DOHH2 (cell line): Measurements from ENCODE around the gene KCNMA1.
"Not testable (repeated sequence)": the region's sequence is repeated elsewhere in the genome, so short reads cannot be mapped to it uniquely, and the experiment has no call there.

ENCODE experiments used
- H3F3A ChIP-seq: fragments of 200-600 bp; sonication (generic), shearing (Covaris generic); 2 replicates; pipeline ENCODE4 v1.6.0; 2016; ENCODE audit warnings: antibody characterized with exemption, mild to moderate bottlenecking; ENCODE audit not compliant: control insufficient read depth, insufficient read depth
- H3K27ac ChIP-seq: fragments of 200-600 bp; sonication (generic); 2 replicates; pipeline ENCODE4 v1.5.1; 2014; ENCODE audit warnings: low read depth, mild to moderate bottlenecking, low read length, moderate library complexity
- H3K27me3 ChIP-seq: fragments of 200-600 bp; sonication (generic); 2 replicates; pipeline ENCODE4 v1.6.1; 2014; ENCODE audit warnings: mild to moderate bottlenecking, low read length, mixed read lengths; ENCODE audit not compliant: control insufficient read depth
- H3K36me3 ChIP-seq: fragments of 200-600 bp; sonication (generic); 2 replicates; pipeline ENCODE4 v1.6.1; 2014; ENCODE audit warnings: mild to moderate bottlenecking, low read length, moderate library complexity, mixed read lengths; ENCODE audit not compliant: control insufficient read depth
- H3K4me1 ChIP-seq: fragments of 200-600 bp; sonication (generic); 2 replicates; pipeline ENCODE4 v1.6.1; 2014; ENCODE audit warnings: mild to moderate bottlenecking, low read length, mixed read lengths; ENCODE audit not compliant: control insufficient read depth
- H3K4me2 ChIP-seq: fragments of 200-600 bp; sonication (generic); 2 replicates; pipeline ENCODE4 v1.6.0; 2014; ENCODE audit warnings: mild to moderate bottlenecking, low read length, moderate library complexity
- H3K4me3 ChIP-seq: fragments of 200-600 bp; sonication (generic); 2 replicates; pipeline ENCODE4 v1.5.1; 2014; ENCODE audit warnings: mild to moderate bottlenecking, low read length, mixed read lengths
- H3K79me2 ChIP-seq: fragments of 200-600 bp; sonication (generic); 2 replicates; pipeline ENCODE4 v1.6.1; 2014; ENCODE audit warnings: mild to moderate bottlenecking, low read length, mixed read lengths; ENCODE audit not compliant: control insufficient read depth
- H3K9me2 ChIP-seq: fragments of 200-600 bp; sonication (generic); replicated peaks from 2 replicates; pipeline ENCODE4 v1.6.1; 2014; ENCODE audit warnings: mild to moderate bottlenecking, low read length, mixed read lengths; ENCODE audit not compliant: control insufficient read depth
- H3K9me3 ChIP-seq: fragments of 200-600 bp; sonication (generic); 2 replicates; pipeline ENCODE4 v1.6.1; 2014; ENCODE audit warnings: antibody characterized with exemption, low read length, mixed read lengths; ENCODE audit not compliant: control insufficient read depth, insufficient read depth
- H4K20me1 ChIP-seq: fragments of 200-600 bp; sonication (generic); 2 replicates; pipeline ENCODE4 v1.6.0; 2014; ENCODE audit warnings: low read depth, mild to moderate bottlenecking, antibody characterized with exemption, low read length, moderate library complexity; ENCODE audit not compliant: control insufficient read depth, insufficient read depth
- EZH2phosphoT487 ChIP-seq: fragments of 200-600 bp; sonication (generic); IDR thresholded peaks from 2 replicates; pipeline ENCODE4 v1.6.1; 2017; ENCODE audit warnings: borderline replicate concordance, mild to moderate bottlenecking, antibody characterized with exemption, low read length, moderate library complexity, mixed read lengths
- TF ChIP-seq, protein P1 (sequence below): fragments of 200-600 bp; sonication (generic); IDR thresholded peaks from one replicate; pipeline ENCODE4 v1.5.1; 2014; ENCODE audit warnings: antibody characterized with exemption, mild to moderate bottlenecking, low read depth, low read length; ENCODE audit not compliant: poor library complexity, severe bottlenecking

KCNMA1 gene

DNA sequence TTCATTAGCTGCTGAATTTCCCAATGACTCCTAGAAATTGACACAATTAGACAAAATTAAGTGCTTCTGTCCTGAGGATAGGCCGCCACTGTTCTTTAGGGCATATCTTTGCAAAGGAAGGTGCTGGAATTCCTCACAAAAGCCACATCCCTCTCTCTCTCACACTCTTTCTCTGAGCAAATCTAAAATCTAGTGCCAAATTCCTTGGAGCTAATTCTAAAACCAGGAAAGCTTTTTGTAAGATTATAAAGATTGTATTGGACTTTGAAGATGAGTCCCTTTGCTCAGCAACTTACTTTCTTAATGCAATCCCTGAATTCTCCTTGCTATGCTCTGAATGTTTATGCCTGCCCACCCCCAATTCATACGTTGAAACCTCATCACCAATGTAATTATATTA lies 288.9 kb downstream of the KCNMA1 start:
- no peaks in the 10 kb centered on the region for H4K20me1 ChIP-seq
- H3K27me3 ChIP-seq, result no peaks in the 10 kb centered on the region
- no peaks in the 10 kb centered on the region for H3K36me3 ChIP-seq
- no peak overlapping the region for H3K4me3 ChIP-seq
- H3K4me1 ChIP-seq, result no peaks in the 10 kb centered on the region
- H3K4me2 ChIP-seq, result no peak overlapping the region
- H3K27ac ChIP-seq, result no peak overlapping the region
- H3K79me2 ChIP-seq, result no peaks in the 10 kb centered on the region
- H3K9me2 ChIP-seq, result no peaks in the 10 kb centered on the region
- TF ChIP-seq, protein P1, sequence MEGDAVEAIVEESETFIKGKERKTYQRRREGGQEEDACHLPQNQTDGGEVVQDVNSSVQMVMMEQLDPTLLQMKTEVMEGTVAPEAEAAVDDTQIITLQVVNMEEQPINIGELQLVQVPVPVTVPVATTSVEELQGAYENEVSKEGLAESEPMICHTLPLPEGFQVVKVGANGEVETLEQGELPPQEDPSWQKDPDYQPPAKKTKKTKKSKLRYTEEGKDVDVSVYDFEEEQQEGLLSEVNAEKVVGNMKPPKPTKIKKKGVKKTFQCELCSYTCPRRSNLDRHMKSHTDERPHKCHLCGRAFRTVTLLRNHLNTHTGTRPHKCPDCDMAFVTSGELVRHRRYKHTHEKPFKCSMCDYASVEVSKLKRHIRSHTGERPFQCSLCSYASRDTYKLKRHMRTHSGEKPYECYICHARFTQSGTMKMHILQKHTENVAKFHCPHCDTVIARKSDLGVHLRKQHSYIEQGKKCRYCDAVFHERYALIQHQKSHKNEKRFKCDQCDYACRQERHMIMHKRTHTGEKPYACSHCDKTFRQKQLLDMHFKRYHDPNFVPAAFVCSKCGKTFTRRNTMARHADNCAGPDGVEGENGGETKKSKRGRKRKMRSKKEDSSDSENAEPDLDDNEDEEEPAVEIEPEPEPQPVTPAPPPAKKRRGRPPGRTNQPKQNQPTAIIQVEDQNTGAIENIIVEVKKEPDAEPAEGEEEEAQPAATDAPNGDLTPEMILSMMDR, result no peak
- no peak for TF ChIP-seq EZH2phosphoT487
- no peaks in the 10 kb centered on the region for H3F3A ChIP-seq
- no peaks in the 10 kb centered on the region for H3K9me3 ChIP-seq

DNA sequence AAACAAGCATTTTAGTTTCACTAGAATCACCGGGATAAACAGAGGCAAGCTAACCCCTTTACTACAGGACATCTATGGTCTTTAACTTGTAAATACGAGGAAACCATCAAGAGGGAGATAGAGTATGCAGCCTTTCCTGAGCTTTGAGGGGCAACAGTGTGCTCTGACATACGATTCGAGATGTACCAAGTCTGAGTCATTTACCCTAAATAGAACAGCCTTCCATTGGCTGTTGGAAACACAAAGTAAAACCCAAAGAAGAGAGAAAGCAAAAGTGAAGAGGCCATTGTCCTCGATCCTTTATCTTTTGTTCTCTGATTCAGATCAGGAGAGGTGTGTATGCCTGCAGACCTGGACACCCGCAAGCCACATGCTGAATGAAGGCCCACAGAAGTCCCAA lies 289.5 kb downstream of the KCNMA1 start:
- TF ChIP-seq, protein P1, result no peak
- no peak for TF ChIP-seq EZH2phosphoT487
- H3K4me3 ChIP-seq, result no peak overlapping the region
- no peaks in the 10 kb centered on the region for H3K79me2 ChIP-seq

DNA sequence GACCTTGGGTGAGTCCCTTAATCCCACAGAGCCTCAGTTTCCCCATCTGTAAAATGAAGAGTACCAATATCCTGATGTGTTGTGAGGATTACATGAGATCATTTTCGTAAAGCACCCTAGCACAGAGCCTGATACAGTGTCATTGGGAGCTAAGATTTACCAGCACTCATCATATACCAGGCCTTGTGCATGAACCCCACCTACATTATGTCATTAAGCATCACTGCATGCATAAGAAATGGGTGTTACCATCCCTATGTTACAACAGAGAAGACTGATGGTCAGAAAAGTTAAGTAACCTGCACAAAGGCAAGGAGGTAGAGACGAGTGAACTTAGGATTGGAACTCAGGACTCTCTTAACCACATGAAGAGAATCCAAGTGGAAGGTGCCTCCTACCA lies 290.6 kb downstream of the KCNMA1 start:
- TF ChIP-seq EZH2phosphoT487, result no peak
- TF ChIP-seq, protein P1, result no peak
- H3K27me3 ChIP-seq, result no peaks in the 10 kb centered on the region
- no peaks in the 10 kb centered on the region for H3K9me3 ChIP-seq
- H3K4me1 ChIP-seq, result no peaks in the 10 kb centered on the region
- no peak overlapping the region for H3K4me3 ChIP-seq
- H3F3A ChIP-seq, result no peaks in the 10 kb centered on the region
- H4K20me1 ChIP-seq, result no peaks in the 10 kb centered on the region
- H3K27ac ChIP-seq, result no peak overlapping the region
- no peaks in the 10 kb centered on the region for H3K9me2 ChIP-seq
- H3K36me3 ChIP-seq, result no peaks in the 10 kb centered on the region
- no peaks in the 10 kb centered on the region for H3K79me2 ChIP-seq
- no peak overlapping the region for H3K4me2 ChIP-seq

More for the DNA sequence above, 289.5 kb downstream of the KCNMA1 start:
- no peaks in the 10 kb centered on the region for H3K4me1 ChIP-seq
- H3K9me2 ChIP-seq, result no peaks in the 10 kb centered on the region
- no peak overlapping the region for H3K4me2 ChIP-seq
- H3K27me3 ChIP-seq, result no peaks in the 10 kb centered on the region
- no peaks in the 10 kb centered on the region for H3K9me3 ChIP-seq
- H3K27ac ChIP-seq, result no peak overlapping the region
- H4K20me1 ChIP-seq, result no peaks in the 10 kb centered on the region
- no peaks in the 10 kb centered on the region for H3K36me3 ChIP-seq
- H3F3A ChIP-seq, result no peaks in the 10 kb centered on the region

DNA sequence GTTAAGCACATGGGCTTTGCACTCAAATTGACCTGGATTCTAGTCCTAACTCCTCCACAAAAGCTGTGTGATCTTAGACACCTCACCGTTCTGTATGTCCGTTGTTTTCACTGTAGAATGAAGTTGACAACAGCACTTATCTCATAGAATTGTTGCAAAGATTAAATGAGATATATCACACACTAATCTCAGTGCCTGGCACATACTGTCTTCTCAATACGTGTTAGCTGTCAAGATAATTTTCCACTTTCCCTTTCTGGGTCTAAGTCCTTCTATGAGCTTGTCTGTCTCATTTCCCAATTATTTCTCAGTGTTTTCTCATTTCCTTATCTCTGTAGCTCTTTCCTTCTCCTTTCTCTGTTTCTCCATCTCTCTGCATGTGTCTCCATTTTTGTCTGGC lies 296.6 kb downstream of the KCNMA1 start:
- no peaks in the 10 kb centered on the region for H3K36me3 ChIP-seq
- H3F3A ChIP-seq, result no peaks in the 10 kb centered on the region
- H3K27me3 ChIP-seq, result no peaks in the 10 kb centered on the region
- H3K4me3 ChIP-seq, result no peak overlapping the region
- H4K20me1 ChIP-seq, result no peaks in the 10 kb centered on the region
- no peaks in the 10 kb centered on the region for H3K9me3 ChIP-seq
- H3K27ac ChIP-seq, result no peak overlapping the region
- no peak overlapping the region for H3K4me2 ChIP-seq
- TF ChIP-seq EZH2phosphoT487, result no peak
- TF ChIP-seq, protein P1, result no peak
- H3K79me2 ChIP-seq, result no peaks in the 10 kb centered on the region
- H3K4me1 ChIP-seq, result no peaks in the 10 kb centered on the region
- no peaks in the 10 kb centered on the region for H3K9me2 ChIP-seq

DNA sequence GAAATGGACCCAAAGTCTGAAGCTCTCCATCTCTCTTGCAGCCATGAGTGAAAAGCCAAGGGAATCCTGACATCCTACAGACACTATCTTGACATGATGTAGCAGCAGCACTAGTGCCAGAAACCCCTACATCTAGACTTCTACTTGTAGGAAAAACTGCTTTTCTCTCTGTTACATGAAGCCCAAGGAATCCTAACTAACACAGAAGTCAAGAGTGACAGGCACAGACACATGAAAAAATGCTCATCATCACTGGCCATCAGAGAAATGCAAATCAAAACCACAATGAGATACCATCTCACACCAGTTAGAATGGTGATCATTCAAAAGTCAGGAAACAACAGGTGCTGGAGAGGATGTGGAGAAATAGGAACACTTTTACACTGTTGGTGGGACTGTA lies 297.7 kb downstream of the KCNMA1 start:
- not testable (repeated sequence) for H3K9me3 ChIP-seq, H3K9me2 ChIP-seq, H3K4me1 ChIP-seq, H3K4me2 ChIP-seq, H3K4me3 ChIP-seq, H3K27me3 ChIP-seq, H3K27ac ChIP-seq, H3K79me2 ChIP-seq, H4K20me1 ChIP-seq, H3K36me3 ChIP-seq, H3F3A ChIP-seq
